Heart left ventricle (tissue), 13 donors: ENCODE measurements around the gene GPT2.

ENCODE experiments used
- POLR2A ChIP-seq, 2 donors: fragments of 450-650 bp; IDR thresholded peaks; one replicate each; pipeline ENCODE4 v1.6.1; 2017; ENCODE audit warnings: antibody characterized with exemption in 2 of 2, mild to moderate bottlenecking in 2 of 2, moderate library complexity in 2 of 2
- TF ChIP-seq, protein P1 (sequence below), 12 donors: fragments of 200-600 bp; sonication (generic) in 4 of 12; IDR thresholded peaks; one replicate each; pipeline versions ENCODE4 v1.5.0 to v1.8.0; 2018 to 2022; ENCODE audit warnings: antibody characterized with exemption in 12 of 12, mild to moderate bottlenecking in 5 of 12
- donor health status: ischemic (EF 13 %, LVEDD 7.1; RV severe dilation, severe dysfunction).
- donor health status: DM: no; HTN: yes; CAD: no.
- donor health status: DM: no; HTN: no; CAD: no.
- donor health status: ischemic (EF 25% LVEDD 6.9; RV normal size, moderate dysfunction).
- donor health status: ischemic (EF 25% LVEDD 5.7; RV mildly dilated, moderate dysfunction).
- donor health status: ischemic (EF 35%, LVEDD 5.7; RV mildly dilated, moderate dysfunction).
- donor health status: nonischemic (EF 11% LVEDD 7.7; RV severe dilation, severe dysfunction).
- donor health status: DM: yes; HTN: yes; CAD: no.
- donor health status: PGD.
- donor health status: ischemic (EF 29% LVEDD 5.4; RV normal size, mild dysfunction).
- donor health status: nonischemic (EF 23%, LVEDD 6.1; RV moderate dilation, normal function).

DNA sequence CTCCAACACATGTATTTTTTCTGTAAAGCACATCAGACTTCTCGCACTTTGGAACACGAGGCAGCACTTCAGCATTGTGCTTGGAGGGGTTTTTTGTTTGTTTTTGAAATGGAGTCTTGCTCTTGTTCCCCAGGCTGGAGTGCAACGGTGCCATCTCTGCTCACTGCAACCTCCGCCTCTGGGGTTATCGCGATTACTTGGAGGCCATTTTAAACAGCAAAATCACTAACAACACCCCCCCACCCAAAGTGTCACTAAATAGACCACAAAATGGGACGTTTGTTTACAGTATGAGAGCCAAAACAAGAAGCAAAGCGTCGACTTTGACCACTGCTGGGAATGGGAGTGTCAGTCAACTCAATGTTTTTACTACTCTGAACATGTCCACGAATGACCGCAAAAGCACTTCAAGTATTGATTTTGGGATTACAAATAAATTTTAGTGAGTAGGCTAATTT is 44.1 kb upstream of the GPT2 start:
- no peak for TF ChIP-seq POLR2A (IDR thresholded peaks at IDR 0.05)
- TF ChIP-seq, protein P1, sequence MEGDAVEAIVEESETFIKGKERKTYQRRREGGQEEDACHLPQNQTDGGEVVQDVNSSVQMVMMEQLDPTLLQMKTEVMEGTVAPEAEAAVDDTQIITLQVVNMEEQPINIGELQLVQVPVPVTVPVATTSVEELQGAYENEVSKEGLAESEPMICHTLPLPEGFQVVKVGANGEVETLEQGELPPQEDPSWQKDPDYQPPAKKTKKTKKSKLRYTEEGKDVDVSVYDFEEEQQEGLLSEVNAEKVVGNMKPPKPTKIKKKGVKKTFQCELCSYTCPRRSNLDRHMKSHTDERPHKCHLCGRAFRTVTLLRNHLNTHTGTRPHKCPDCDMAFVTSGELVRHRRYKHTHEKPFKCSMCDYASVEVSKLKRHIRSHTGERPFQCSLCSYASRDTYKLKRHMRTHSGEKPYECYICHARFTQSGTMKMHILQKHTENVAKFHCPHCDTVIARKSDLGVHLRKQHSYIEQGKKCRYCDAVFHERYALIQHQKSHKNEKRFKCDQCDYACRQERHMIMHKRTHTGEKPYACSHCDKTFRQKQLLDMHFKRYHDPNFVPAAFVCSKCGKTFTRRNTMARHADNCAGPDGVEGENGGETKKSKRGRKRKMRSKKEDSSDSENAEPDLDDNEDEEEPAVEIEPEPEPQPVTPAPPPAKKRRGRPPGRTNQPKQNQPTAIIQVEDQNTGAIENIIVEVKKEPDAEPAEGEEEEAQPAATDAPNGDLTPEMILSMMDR (IDR thresholded peaks at IDR 0.05): no peak
